Measurements from ENCODE around the gene SELENOH. TPM values are rescaled to one million over a fixed set of nuclear protein-coding genes. Genes with fewer than 3 reads are reported as not detected.

Gene SELENOH
- total and polyA plus RNA-seq, 2 of the 8 experiments (the other 6 are each of a cell fraction or from before 2014, with no cell fraction given) = 243 to 264 TPM

- Histone ChIP-seq H2BK5ac (ENCODE audit: low read depth, low read length) (no peak overlapping the region), H3K4ac (replicated peaks; ENCODE audit: insufficient read length, low read depth, low read length) (no peak overlapping the region), H3K23me2 (ENCODE audit: low read depth, low read length) (no peaks in the 10 kb centered on the region), H4K91ac (replicated peaks; ENCODE audit: insufficient read length, low read length) (no peak overlapping the region), H3K27ac (ENCODE audit: low read depth, low read length) (no peak overlapping the region), H3K4me1 (replicated peaks in 1 of 4; ENCODE audit: control insufficient read depth in 3 of 4, insufficient read depth in 4 of 4, low read length in 3 of 4) (peaks cover 0 to 12% (median 9%) of the 10 kb centered on the region in 4 experiments; a peak in 5 of 7 replicates), H3K14ac (ENCODE audit: insufficient read length) (no peak overlapping the region), H3K27me3 (replicated peaks in 1 of 4; ENCODE audit: control insufficient read depth in 3 of 4, extremely low read depth in 1 of 4, insufficient read depth in 3 of 4, low read length in 3 of 4) (no peaks in the 10 kb centered on the region), H2BK15ac (ENCODE audit: low read length) (no peak overlapping the region), H3K18ac (ENCODE audit: extremely low read depth, low read length) (no peak overlapping the region), H4K20me1 (replicated peaks in 1 of 2; ENCODE audit: control insufficient read depth in 1 of 2, insufficient read depth in 2 of 2, low read length in 2 of 2) (peaks cover 3% of the 10 kb centered on the region in 2 experiments), H3K56ac (replicated peaks; ENCODE audit: insufficient read length, low read depth, low read length) (no peak overlapping the region), H3K79me1 (ENCODE audit: low read depth, low read length) (peaks cover 2% of the 10 kb centered on the region), H3K9me3 (ENCODE audit: insufficient read depth in 2 of 2, low read depth in 1 of 2, low read length in 1 of 2) (no peaks in the 10 kb centered on the region), H3K23ac (ENCODE audit: insufficient read length) (no peak overlapping the region), H3K4me3 (ENCODE audit: extremely low read depth in 1 of 4, insufficient read depth in 2 of 4, low read depth in 3 of 4, low read length in 4 of 4) (no peak overlapping the region), H2BK12ac (ENCODE audit: low read depth, low read length) (no peak overlapping the region), H3K9ac (replicated peaks in 1 of 4; ENCODE audit: extremely low read depth in 1 of 4, low read depth in 3 of 4, low read length in 3 of 4) (no peak overlapping the region), H2BK120ac (replicated peaks; ENCODE audit: low read depth, low read length) (no peak overlapping the region), H3K4me2 (ENCODE audit: insufficient read depth in 1 of 2, low read depth in 2 of 2, low read length in 2 of 2) (no peak overlapping the region), H4K5ac (ENCODE audit: insufficient read length, low read depth, low read length) (no peak overlapping the region), H4K8ac (ENCODE audit: extremely low read depth, insufficient read depth, low read length) (no peak overlapping the region), H2BK20ac (ENCODE audit: low read length) (no peak overlapping the region), H3K79me2 (ENCODE audit: control insufficient read depth in 1 of 2, insufficient read depth in 2 of 2, low read length in 2 of 2) (peaks cover 5 to 94% of the 10 kb centered on the region in 2 experiments; a peak in 3 of 4 replicates), H2AFZ (ENCODE audit: low read length) (no peak overlapping the region), H3K36me3 (ENCODE audit: control insufficient read depth in 2 of 4, insufficient read depth in 4 of 4, low read length in 3 of 4) (peaks cover 0 to 2% (median under 1%) of the 10 kb centered on the region in 4 experiments; a peak in 2 of 8 replicates), H2AK5ac (ENCODE audit: low read depth, low read length) (no peak overlapping the region)
- ChIA-PET POLR2A (ENCODE audit: partially characterized antibody) (interaction anchor here (0.9 to 5.5 kb wide), 9 partner anchors 8 to 84 kb away, joined by 3 to 42 read pairs (median 4); partner anchors contain the start of genes BTBD18, CTNND1 and SELENOH), CTCF (ENCODE audit: partially characterized antibody) (interaction anchor here (0.9 to 6.1 kb wide), 6 partner anchors 9 to 260 kb away, joined by 3 to 44 read pairs (median 3); partner anchors contain the start of gene BTBD18)
- FAIRE-seq = no peak
- no peak for DNase-seq (ENCODE audit: low read depth in 1 of 2, low spot score in 2 of 2)
- WGBS, 2 experiments (ENCODE audit: extremely low coverage in 1 of 2, insufficient coverage in 1 of 2, insufficient read length in 1 of 2, insufficient replicate concordance in 2 of 2, low coverage in 1 of 2, low lambda C conversion rate in 2 of 2, missing lambda C conversion rate in 1 of 2) = 93% methylated on average over 4 of the region's 4 CpGs; no CpG with 5 or more reads in 1 of the 2 experiments
- TF ChIP-seq BRCA1 (IDR thresholded peaks at IDR 0.05; ENCODE audit: low read depth, low read length) = no peak
- TF ChIP-seq HDAC2 (IDR thresholded peaks at IDR 0.05; ENCODE audit: borderline replicate concordance in 1 of 2, low read depth in 2 of 2, low read length in 2 of 2) = no peak
- no peak for TF ChIP-seq MAFK (IDR thresholded peaks at IDR 0.05; ENCODE audit: low read depth, low read length)
- TF ChIP-seq SP4 (IDR thresholded peaks at IDR 0.05; ENCODE audit: low read length) = no peak
- no peak for TF ChIP-seq CEBPB (IDR thresholded peaks at IDR 0.05; ENCODE audit: low read depth, low read length)
- TF ChIP-seq USF2 (IDR thresholded peaks at IDR 0.05; ENCODE audit: low read length) = no peak
- TF ChIP-seq ASH2L (IDR thresholded peaks at IDR 0.05; ENCODE audit: low read length) = no peak
- no peak for TF ChIP-seq GABPA (IDR thresholded peaks at IDR 0.05; ENCODE audit: borderline replicate concordance, insufficient read depth, low read length)
- TF ChIP-seq TAF1 (IDR thresholded peaks at IDR 0.05; ENCODE audit: low read depth, low read length) = no peak
- no peak for TF ChIP-seq RFX5 (IDR thresholded peaks at IDR 0.05; ENCODE audit: borderline replicate concordance, low read depth, low read length)
- no peak for TF ChIP-seq TEAD4 (IDR thresholded peaks at IDR 0.05; ENCODE audit: low read depth, low read length)
- no peak for TF ChIP-seq SIX5 (IDR thresholded peaks at IDR 0.05; ENCODE audit: low read depth, low read length)
- no peak for TF ChIP-seq EP300 (IDR thresholded peaks at IDR 0.05; ENCODE audit: borderline replicate concordance in 1 of 2, low read depth in 2 of 2, low read length in 2 of 2)
- no peak for TF ChIP-seq CHD2 (IDR thresholded peaks at IDR 0.05; ENCODE audit: low read length)
Observed at GRCh38 chr11:57786436-57786835, 45.1 kb downstream of the SELENOH start.
